DMS153 treated with DMSO at 0.1 percent for 48 hours (cell line): ENCODE results near the gene SYVN1.

Experiments used
- DNase-seq: peaks from one replicate; lab custom pipeline; 2025; ENCODE audit not compliant: unreplicated experiment; lab: John Stamatoyannopoulos, UW

Gene SYVN1

GRCh38 chr11:65089621-65090020 is 44.7 kb downstream of the SYVN1 start:
- DNase-seq: no peak

DNA sequence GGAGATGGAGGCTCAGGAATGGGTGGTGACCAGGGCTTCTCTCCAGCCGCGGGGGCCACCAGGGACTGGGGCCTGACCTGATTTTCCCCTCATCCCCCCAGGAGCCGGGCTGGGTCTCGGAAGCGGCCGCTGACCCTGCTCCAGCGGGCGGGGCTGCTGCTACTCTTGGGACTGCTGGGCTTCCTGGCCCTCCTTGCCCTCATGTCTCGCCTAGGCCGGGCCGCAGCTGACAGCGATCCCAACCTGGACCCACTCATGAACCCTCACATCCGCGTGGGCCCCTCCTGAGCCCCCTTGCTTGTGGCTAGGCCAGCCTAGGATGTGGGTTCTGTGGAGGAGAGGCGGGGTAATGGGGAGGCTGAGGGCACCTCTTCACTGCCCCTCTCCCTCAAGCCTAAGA is 46.5 kb downstream of the SYVN1 start:
- no peak for DNase-seq

GRCh38 chr11:65087216-65087615 is 47.1 kb downstream of the SYVN1 start:
- no peak for DNase-seq

DNA sequence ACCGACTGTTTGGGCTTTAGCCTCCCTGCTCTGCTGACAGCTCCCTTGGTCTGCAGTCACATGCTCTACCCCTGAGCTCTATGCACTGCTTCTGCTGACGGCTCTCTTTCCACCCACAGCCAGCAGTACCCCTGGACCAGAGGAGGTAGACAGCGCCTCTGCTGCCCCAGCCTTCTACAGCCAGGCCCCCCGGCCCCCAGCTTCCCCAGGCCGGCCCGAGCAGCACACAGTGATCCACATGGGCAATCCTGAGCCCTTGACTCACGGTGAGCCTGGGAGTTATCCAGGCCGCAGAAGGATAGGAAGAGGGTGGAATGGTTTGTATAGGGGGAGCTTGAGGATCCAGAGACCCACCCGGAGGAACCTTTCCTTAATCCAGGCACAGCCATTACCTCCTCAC is 47.5 kb downstream of the SYVN1 start:
- DNase-seq: no peak

DNA sequence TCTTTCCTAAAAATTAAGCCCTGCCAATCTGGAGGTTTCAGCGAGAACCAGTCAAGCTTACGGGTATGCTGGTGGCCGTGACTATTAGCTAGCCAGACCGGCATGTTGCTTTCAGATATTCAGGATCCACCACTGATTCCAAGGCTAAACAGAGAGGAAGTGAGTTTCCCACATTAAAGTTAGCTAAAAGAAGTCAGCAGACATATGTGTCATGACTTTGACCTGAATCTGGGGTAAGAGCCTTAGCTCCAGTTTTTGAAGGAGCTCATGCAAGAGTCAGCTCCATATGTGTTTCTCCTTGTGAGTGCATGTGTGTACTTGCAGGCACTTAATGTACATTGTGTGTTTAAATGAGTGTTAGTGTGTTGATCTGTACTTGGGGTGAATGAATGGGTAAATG is 48.9 kb downstream of the SYVN1 start:
- DNase-seq: no peak

DNA sequence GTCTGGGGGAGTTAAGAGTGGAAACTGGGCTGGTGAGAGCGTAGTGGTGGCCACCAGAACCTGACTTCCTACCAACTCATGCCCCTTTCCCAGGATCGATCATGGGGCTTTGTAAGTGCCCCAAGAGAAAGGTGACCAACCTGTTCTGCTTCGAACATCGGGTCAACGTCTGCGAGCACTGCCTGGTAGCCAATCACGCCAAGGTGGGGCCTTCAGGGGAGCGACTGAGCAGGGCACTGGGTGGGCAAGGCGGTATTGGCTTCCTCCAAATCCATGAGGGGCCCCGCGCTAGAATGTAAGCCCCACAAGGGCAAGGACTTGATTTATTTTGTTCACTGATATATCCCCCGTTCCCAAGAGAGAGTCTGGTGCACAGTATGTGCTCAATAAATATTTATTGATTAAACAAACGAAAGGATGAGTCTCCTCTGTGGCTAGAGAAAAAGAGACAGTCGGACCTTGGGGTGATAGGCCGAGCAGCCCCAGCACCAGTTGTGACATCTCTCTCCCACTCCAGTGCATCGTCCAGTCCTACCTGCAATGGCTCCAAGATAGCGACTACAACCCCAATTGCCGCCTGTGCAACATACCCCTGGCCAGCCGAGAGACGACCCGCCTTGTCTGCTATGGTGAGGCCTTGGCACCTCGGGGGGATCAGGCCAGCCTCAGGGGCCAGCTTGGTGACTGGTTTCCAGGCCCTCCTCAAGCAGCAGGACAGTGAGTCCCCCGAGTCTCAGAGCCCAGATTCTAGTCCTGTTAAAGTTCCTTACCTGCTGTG is 49.5 kb downstream of the SYVN1 start:
- no peak for DNase-seq

- DNase-seq: peak; percentile 91
Observed at GRCh38 chr11:65083834-65084597, 50.3 kb downstream of the SYVN1 start, which contains the start of the genes CDCA5 and ZFPL1. Gene CDCA5, minus strand, starts transcription at chr11:65084040. Its CDS starts 62 bp downstream, at chr11:65083978. Gene ZFPL1, plus strand, starts transcription at chr11:65084222. Its CDS starts 477 bp downstream, at chr11:65084699.

DNA sequence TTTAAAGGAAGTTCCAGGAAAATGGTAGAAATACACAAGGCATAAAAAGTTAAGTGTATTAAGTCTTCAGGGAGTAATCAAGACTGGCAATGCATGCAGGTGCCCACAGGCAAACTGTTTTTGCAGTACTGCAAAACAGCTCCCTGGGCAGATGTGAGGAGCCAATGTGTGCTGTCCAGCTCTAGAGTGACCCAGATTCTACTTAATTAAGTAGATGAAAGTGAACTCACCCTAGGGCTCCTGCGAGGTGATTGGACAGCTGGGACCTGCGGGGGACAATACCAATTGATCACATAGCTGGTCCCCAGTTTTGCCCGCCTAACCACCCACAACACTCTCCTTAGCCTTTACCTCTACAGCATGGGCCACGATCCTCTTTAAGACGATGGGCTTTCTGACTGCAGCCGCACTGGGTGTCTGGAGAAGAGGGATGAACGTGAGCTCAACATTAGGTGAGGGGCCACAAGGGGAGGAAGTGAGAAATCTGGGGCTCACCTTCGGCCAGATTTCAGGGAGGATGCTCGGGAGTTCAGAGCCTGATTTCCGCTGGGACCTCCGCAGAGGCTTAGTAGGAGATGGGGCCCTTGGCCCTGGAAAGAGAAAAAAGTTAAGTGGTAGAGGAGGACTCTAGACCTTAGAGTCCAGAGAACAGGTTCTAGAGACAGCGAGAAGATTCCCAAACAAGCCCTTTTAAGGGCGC is 51.0 kb downstream of the SYVN1 start:
- no peak for DNase-seq

DNA sequence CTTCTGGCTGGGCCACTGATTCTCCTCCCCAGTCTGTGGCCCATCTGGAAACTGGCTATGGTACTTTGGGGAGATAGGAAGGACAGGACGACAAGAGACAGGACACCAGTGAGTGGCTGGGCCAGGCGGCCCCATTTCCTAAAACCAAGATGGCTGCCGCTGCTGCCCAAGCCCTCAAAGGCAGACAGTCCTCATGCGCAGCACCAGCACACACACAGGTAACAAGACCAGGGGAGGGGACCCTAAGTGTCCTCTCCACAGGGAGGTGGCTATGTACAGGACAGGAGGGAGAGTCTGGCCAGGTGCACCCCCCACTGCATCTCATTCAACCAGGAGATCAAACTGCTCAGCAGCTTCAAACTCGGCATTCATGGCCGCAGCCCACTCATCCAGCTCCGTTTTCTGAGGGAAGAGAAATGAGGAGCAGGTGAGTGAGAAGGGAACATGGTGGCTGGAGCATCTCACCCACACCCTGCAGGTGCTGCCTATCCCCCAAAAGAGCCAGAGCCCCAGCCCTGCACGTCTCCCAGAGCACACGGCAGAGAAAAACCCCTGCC is 55.5 kb downstream of the SYVN1 start:
- DNase-seq: no peak

GRCh38 chr11:65078151-65078550 is 56.2 kb downstream of the SYVN1 start:
- peak; percentile 6 for DNase-seq

GRCh38 chr11:65077451-65077850 is 56.9 kb downstream of the SYVN1 start:
- DNase-seq: no peak
